Kidney epithelial cell (primary cell): ENCODE measurements around the gene FBP1. TPM values are rescaled to one million over a fixed set of nuclear protein-coding genes. Genes with fewer than 3 reads are reported as not detected.

Experiments
- DNase-seq: peaks from one replicate; pipeline ENCODE4 v3.0.0-alpha.2; 2010; ENCODE audit warnings: low read depth
- H3K27me3 ChIP-seq: 2 replicates; pipeline ENCODE4 v1.6.0; 2011; ENCODE audit warnings: low read length; ENCODE audit not compliant: control insufficient read depth, insufficient read depth
- H3K36me3 ChIP-seq: 2 replicates; pipeline ENCODE4 v1.5.1; 2011; ENCODE audit warnings: low read length; ENCODE audit not compliant: control insufficient read depth, insufficient read depth
- H3K4me3 ChIP-seq: 2 replicates; pipeline ENCODE4 v1.5.1; 2011; ENCODE audit warnings: low read depth, mild to moderate bottlenecking, control low read depth, low read length
- total RNA-seq: library from RNA; depleted of rRNA; stranded (reverse); fragments of >200 nt; gene quantifications from 2 replicates; pipeline ENCODE4 v1.2.3, GENCODE V29; 2015
- TF ChIP-seq, protein P1 (sequence below): IDR thresholded peaks from 2 replicates; pipeline ENCODE4 v1.5.1; 2011; ENCODE audit warnings: mild to moderate bottlenecking, moderate library complexity, low read length, control low read depth, inconsistent platforms; ENCODE audit not compliant: insufficient read depth, poor library complexity, severe bottlenecking

The FBP1 gene
- total RNA-seq, 1 donor from 2014 or later: 5.6 TPM

GRCh38 chr9:94581728-94582127, 57.6 kb downstream of the FBP1 start:
- no peak for DNase-seq
- Histone ChIP-seq H3K27me3 (no peaks in the 10 kb centered on the region), H3K36me3 (no peaks in the 10 kb centered on the region), H3K4me3 (no peak overlapping the region)
- TF ChIP-seq, protein P1, sequence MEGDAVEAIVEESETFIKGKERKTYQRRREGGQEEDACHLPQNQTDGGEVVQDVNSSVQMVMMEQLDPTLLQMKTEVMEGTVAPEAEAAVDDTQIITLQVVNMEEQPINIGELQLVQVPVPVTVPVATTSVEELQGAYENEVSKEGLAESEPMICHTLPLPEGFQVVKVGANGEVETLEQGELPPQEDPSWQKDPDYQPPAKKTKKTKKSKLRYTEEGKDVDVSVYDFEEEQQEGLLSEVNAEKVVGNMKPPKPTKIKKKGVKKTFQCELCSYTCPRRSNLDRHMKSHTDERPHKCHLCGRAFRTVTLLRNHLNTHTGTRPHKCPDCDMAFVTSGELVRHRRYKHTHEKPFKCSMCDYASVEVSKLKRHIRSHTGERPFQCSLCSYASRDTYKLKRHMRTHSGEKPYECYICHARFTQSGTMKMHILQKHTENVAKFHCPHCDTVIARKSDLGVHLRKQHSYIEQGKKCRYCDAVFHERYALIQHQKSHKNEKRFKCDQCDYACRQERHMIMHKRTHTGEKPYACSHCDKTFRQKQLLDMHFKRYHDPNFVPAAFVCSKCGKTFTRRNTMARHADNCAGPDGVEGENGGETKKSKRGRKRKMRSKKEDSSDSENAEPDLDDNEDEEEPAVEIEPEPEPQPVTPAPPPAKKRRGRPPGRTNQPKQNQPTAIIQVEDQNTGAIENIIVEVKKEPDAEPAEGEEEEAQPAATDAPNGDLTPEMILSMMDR: no peak

GRCh38 chr9:94577571-94577970, 61.7 kb downstream of the FBP1 start:
- H3K27me3 ChIP-seq: no peaks in the 10 kb centered on the region
- no peak overlapping the region for H3K4me3 ChIP-seq
- TF ChIP-seq, protein P1: no peak
- DNase-seq: no peak
- no peaks in the 10 kb centered on the region for H3K36me3 ChIP-seq

GRCh38 chr9:94577036-94577435, 62.3 kb downstream of the FBP1 start:
- Histone ChIP-seq H3K27me3 (no peaks in the 10 kb centered on the region), H3K36me3 (no peaks in the 10 kb centered on the region), H3K4me3 (no peak overlapping the region)
- no peak for DNase-seq
- TF ChIP-seq, protein P1: no peak

- no peak overlapping the region for H3K4me3 ChIP-seq
These were observed 63.2 kb downstream of the FBP1 start for GRCh38 chr9:94576131-94576530.

GRCh38 chr9:94568972-94569712, 70.2 kb downstream of the FBP1 start:
- no peaks in the 10 kb centered on the region for H3K27me3 ChIP-seq
- no peaks in the 10 kb centered on the region for H3K36me3 ChIP-seq
- no peak overlapping the region for H3K4me3 ChIP-seq
- TF ChIP-seq, protein P1: no peak
- no peak for DNase-seq

More at GRCh38 chr9:94576131-94576530, 63.2 kb downstream of the FBP1 start:
- no peak for DNase-seq
- Histone ChIP-seq H3K36me3 (no peaks in the 10 kb centered on the region), H3K27me3 (no peaks in the 10 kb centered on the region)
- TF ChIP-seq, protein P1: no peak
